Mesendoderm (in vitro differentiated cells): ENCODE data around the gene MAD1L1.
"Not testable (repeated sequence)": the region's sequence is repeated elsewhere in the genome, so short reads cannot be mapped to it uniquely, and the experiment has no call there.

Experiments
- DNase-seq: peaks from one replicate; pipeline ENCODE4 v3.0.0; 2013
- H2AK5ac ChIP-seq: 2 replicates; pipeline ENCODE4 v1.6.1; 2013; ENCODE audit warnings: low read length, inconsistent platforms
- H2BK120ac ChIP-seq: 2 replicates; pipeline ENCODE4 v1.6.1; 2013; ENCODE audit warnings: low read depth, mild to moderate bottlenecking, low read length, moderate library complexity, mixed read lengths
- H2BK15ac ChIP-seq: replicated peaks from 2 replicates; pipeline ENCODE4 v1.6.1; 2013; ENCODE audit warnings: low read depth, mild to moderate bottlenecking, moderate library complexity
- H2BK5ac ChIP-seq: 2 replicates; pipeline ENCODE4 v1.6.1; 2013; ENCODE audit warnings: low read length, inconsistent platforms
- H3K18ac ChIP-seq: 2 replicates; pipeline ENCODE4 v1.6.1; 2013; ENCODE audit warnings: mild to moderate bottlenecking, low read length, mixed read lengths
- H3K23ac ChIP-seq: one replicate; pipeline ENCODE4 v1.6.1; 2013; ENCODE audit warnings: low read length
- H3K27ac ChIP-seq: 2 replicates; pipeline ENCODE4 v1.5.1; 2013; ENCODE audit warnings: low read depth, mild to moderate bottlenecking, inconsistent platforms, low read length, moderate library complexity
- H3K27me3 ChIP-seq: 2 replicates; pipeline ENCODE4 v1.6.1; 2013; ENCODE audit warnings: low read length, control low read depth, mild to moderate bottlenecking, inconsistent platforms; ENCODE audit not compliant: insufficient read depth, poor library complexity
- H3K36me3 ChIP-seq: 2 replicates; pipeline ENCODE4 v1.6.1; 2013; ENCODE audit warnings: low read length, inconsistent platforms; ENCODE audit not compliant: control insufficient read depth, insufficient read depth
- H3K4ac ChIP-seq: one replicate; pipeline ENCODE4 v1.6.1; 2013; ENCODE audit warnings: low read depth, mild to moderate bottlenecking, low read length, moderate library complexity
- H3K4me1 ChIP-seq: 2 replicates; pipeline ENCODE4 v1.6.1; 2013; ENCODE audit warnings: low read depth, low read length, inconsistent platforms; ENCODE audit not compliant: control insufficient read depth
- H3K4me2 ChIP-seq: 2 replicates; pipeline ENCODE4 v1.6.1; 2013; ENCODE audit warnings: low read length
- H3K4me3 ChIP-seq: 2 replicates; pipeline ENCODE4 v1.5.1; 2013; ENCODE audit warnings: mild to moderate bottlenecking, low read length
- H3K56ac ChIP-seq: one replicate; pipeline ENCODE4 v1.6.1; 2013; ENCODE audit warnings: low read length
- H3K79me1 ChIP-seq: 2 replicates; pipeline ENCODE4 v1.6.1; 2013; ENCODE audit warnings: low read length, inconsistent platforms
- H3K79me2 ChIP-seq: 2 replicates; pipeline ENCODE4 v1.6.1; 2013; ENCODE audit warnings: mild to moderate bottlenecking, low read length; ENCODE audit not compliant: control insufficient read depth, insufficient read depth
- H3K9ac ChIP-seq: 2 replicates; pipeline ENCODE4 v1.6.1; 2013; ENCODE audit warnings: low read length, inconsistent platforms
- H4K5ac ChIP-seq: one replicate; pipeline ENCODE4 v1.6.1; 2013; ENCODE audit warnings: low read length
- H4K8ac ChIP-seq: one replicate; pipeline ENCODE4 v1.6.1; 2013; ENCODE audit warnings: low read depth, mild to moderate bottlenecking, control low read depth, low read length, moderate library complexity
- WGBS: extraction: QIAGEN DNeasy Blood & Tissue Kit; methylation state at CpG from one replicate; pipeline ENCODE4 v1.1.7; 2013; ENCODE audit warnings: low lambda C conversion rate, missing lambda C conversion rate; ENCODE audit not compliant: insufficient coverage; ENCODE audit errors: extremely low coverage; 5-methylcytosine and 5-hydroxymethylcytosine counted together

Gene MAD1L1

GRCh38 chr7:1997537-1998076 is 235.1 kb downstream of the MAD1L1 start:
- no peak overlapping the region for H4K5ac ChIP-seq
- no peak overlapping the region for H2AK5ac ChIP-seq
- H3K23ac ChIP-seq: no peak overlapping the region
- H3K79me1 ChIP-seq: no peaks in the 10 kb centered on the region
- no peak overlapping the region for H3K4ac ChIP-seq
- no peak overlapping the region for H3K9ac ChIP-seq
- H4K8ac ChIP-seq: no peak overlapping the region
- WGBS: no CpG with 5 or more reads among the region's 15 CpGs
- H3K79me2 ChIP-seq: no peaks in the 10 kb centered on the region
- no peak overlapping the region for H3K56ac ChIP-seq
- no peak overlapping the region for H2BK5ac ChIP-seq
- no peak for DNase-seq
- no peaks in the 10 kb centered on the region for H3K4me1 ChIP-seq
- H2BK120ac ChIP-seq: no peak overlapping the region
- H3K18ac ChIP-seq: no peak overlapping the region
- H3K4me3 ChIP-seq: no peak overlapping the region
- H3K4me2 ChIP-seq: no peak overlapping the region
- H3K36me3 ChIP-seq: no peaks in the 10 kb centered on the region
- H3K27ac ChIP-seq: no peak overlapping the region
- H2BK15ac ChIP-seq: no peak overlapping the region
- H3K27me3 ChIP-seq: no peaks in the 10 kb centered on the region

GRCh38 chr7:1996816-1997215 is 235.9 kb downstream of the MAD1L1 start:
- Histone ChIP-seq H3K79me2 (no peaks in the 10 kb centered on the region), H3K4me1 (no peaks in the 10 kb centered on the region), H3K27me3 (no peaks in the 10 kb centered on the region), H2BK15ac (no peak overlapping the region), H3K56ac (no peak overlapping the region), H4K5ac (no peak overlapping the region), H2AK5ac (no peak overlapping the region), H3K18ac (no peak overlapping the region), H3K9ac (no peak overlapping the region), H2BK5ac (no peak overlapping the region), H4K8ac (no peak overlapping the region), H3K23ac (no peak overlapping the region), H3K4me3 (no peak overlapping the region), H3K36me3 (no peaks in the 10 kb centered on the region), H2BK120ac (no peak overlapping the region), H3K4ac (no peak overlapping the region), H3K27ac (no peak overlapping the region), H3K4me2 (no peak overlapping the region), H3K79me1 (no peaks in the 10 kb centered on the region)
- no CpG with 5 or more reads among the region's 9 CpGs for WGBS
- DNase-seq: no peak

- not testable (repeated sequence) for H4K8ac ChIP-seq, H3K4me3 ChIP-seq, H3K56ac ChIP-seq, H3K27me3 ChIP-seq, H3K18ac ChIP-seq, DNase-seq, H3K4ac ChIP-seq, H2BK120ac ChIP-seq, H3K4me2 ChIP-seq, H3K36me3 ChIP-seq, H3K4me1 ChIP-seq, H4K5ac ChIP-seq, H3K9ac ChIP-seq, H3K27ac ChIP-seq, H2BK15ac ChIP-seq, H3K79me1 ChIP-seq, H2AK5ac ChIP-seq, H3K23ac ChIP-seq, H2BK5ac ChIP-seq, H3K79me2 ChIP-seq
- WGBS: no CpG with 5 or more reads among the region's 24 CpGs
Measured at GRCh38 chr7:1995911-1996420, 236.8 kb downstream of the MAD1L1 start.

GRCh38 chr7:1995426-1995825 is 237.3 kb downstream of the MAD1L1 start:
- no CpG with 5 or more reads among the region's 11 CpGs for WGBS

GRCh38 chr7:1994931-1995330 is 237.8 kb downstream of the MAD1L1 start:
- Histone ChIP-seq H3K36me3 (no peaks in the 10 kb centered on the region), H3K56ac (no peak overlapping the region), H3K23ac (no peak overlapping the region), H3K79me2 (no peaks in the 10 kb centered on the region), H3K4ac (no peak overlapping the region), H3K79me1 (no peaks in the 10 kb centered on the region), H2BK120ac (no peak overlapping the region), H3K9ac (no peak overlapping the region), H4K8ac (no peak overlapping the region), H2BK15ac (no peak overlapping the region), H3K4me2 (no peak overlapping the region), H3K27ac (no peak overlapping the region), H4K5ac (no peak overlapping the region), H3K4me1 (no peaks in the 10 kb centered on the region), H3K18ac (no peak overlapping the region), H2AK5ac (no peak overlapping the region), H3K4me3 (no peak overlapping the region), H2BK5ac (no peak overlapping the region), H3K27me3 (no peaks in the 10 kb centered on the region)
- DNase-seq: no peak
- WGBS: no CpG with 5 or more reads among the region's 13 CpGs

More at GRCh38 chr7:1995426-1995825, 237.3 kb downstream of the MAD1L1 start:
- Histone ChIP-seq H2AK5ac (no peak overlapping the region), H3K9ac (no peak overlapping the region), H3K4me3 (no peak overlapping the region), H2BK15ac (no peak overlapping the region), H3K79me1 (no peaks in the 10 kb centered on the region), H3K4me2 (no peak overlapping the region), H3K4me1 (no peaks in the 10 kb centered on the region), H3K27ac (no peak overlapping the region), H3K56ac (no peak overlapping the region), H3K18ac (no peak overlapping the region), H4K8ac (no peak overlapping the region), H4K5ac (no peak overlapping the region), H3K27me3 (no peaks in the 10 kb centered on the region), H3K23ac (no peak overlapping the region), H3K4ac (no peak overlapping the region), H2BK5ac (no peak overlapping the region), H3K36me3 (no peaks in the 10 kb centered on the region), H3K79me2 (no peaks in the 10 kb centered on the region), H2BK120ac (no peak overlapping the region)
- DNase-seq: no peak
